GM23338 (cell line): Measurements from ENCODE around the gene UNKL.

ENCODE experiments used
- CREB1 ChIP-seq: fragments of 250-450 bp; sonication (Bioruptor Pico); IDR thresholded peaks from 2 replicates; pipeline ENCODE4 v1.5.0; 2020; ENCODE audit warnings: low read depth, mild to moderate bottlenecking, moderate library complexity
- EZH2 ChIP-seq: fragments of 200-600 bp; sonication (generic); IDR thresholded peaks from one replicate; pipeline ENCODE4 v1.8.0; 2017; ENCODE audit warnings: antibody characterized with exemption, mild to moderate bottlenecking, low read depth; ENCODE audit not compliant: unreplicated experiment
- EZH2phosphoT487 ChIP-seq: fragments of 200-600 bp; sonication (generic); IDR thresholded peaks from one replicate; pipeline ENCODE4 v1.8.1; 2018; ENCODE audit warnings: antibody characterized with exemption; ENCODE audit not compliant: unreplicated experiment
- POLR2AphosphoS5 ChIP-seq: IDR thresholded peaks from 2 replicates; pipeline ENCODE4 v1.6.1; 2016; ENCODE audit warnings: antibody characterized with exemption, low read depth
- TF ChIP-seq, protein P1 (sequence below), 2 experiments: fragments of 200-600 bp in 1 of 2; sonication (generic) in 1 of 2; conservative IDR thresholded peaks; 2 replicates each; pipeline versions ENCODE4 v1.5.1 to v1.6.1; 2016 to 2017; ENCODE audit warnings: antibody characterized with exemption in 2 of 2, low read depth in 2 of 2, mild to moderate bottlenecking in 2 of 2, moderate library complexity in 1 of 2

- TF ChIP-seq, protein P1, sequence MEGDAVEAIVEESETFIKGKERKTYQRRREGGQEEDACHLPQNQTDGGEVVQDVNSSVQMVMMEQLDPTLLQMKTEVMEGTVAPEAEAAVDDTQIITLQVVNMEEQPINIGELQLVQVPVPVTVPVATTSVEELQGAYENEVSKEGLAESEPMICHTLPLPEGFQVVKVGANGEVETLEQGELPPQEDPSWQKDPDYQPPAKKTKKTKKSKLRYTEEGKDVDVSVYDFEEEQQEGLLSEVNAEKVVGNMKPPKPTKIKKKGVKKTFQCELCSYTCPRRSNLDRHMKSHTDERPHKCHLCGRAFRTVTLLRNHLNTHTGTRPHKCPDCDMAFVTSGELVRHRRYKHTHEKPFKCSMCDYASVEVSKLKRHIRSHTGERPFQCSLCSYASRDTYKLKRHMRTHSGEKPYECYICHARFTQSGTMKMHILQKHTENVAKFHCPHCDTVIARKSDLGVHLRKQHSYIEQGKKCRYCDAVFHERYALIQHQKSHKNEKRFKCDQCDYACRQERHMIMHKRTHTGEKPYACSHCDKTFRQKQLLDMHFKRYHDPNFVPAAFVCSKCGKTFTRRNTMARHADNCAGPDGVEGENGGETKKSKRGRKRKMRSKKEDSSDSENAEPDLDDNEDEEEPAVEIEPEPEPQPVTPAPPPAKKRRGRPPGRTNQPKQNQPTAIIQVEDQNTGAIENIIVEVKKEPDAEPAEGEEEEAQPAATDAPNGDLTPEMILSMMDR (conservative IDR thresholded peaks at IDR 0.05; ENCODE audit: low read depth in 2 of 2), result no peak
- TF ChIP-seq POLR2AphosphoS5 (no peak), EZH2 (no peak), CREB1 (CRISPR knock-in tag) (no peak), EZH2phosphoT487 (no peak)
Measured at GRCh38 chr16:1434644-1435592, 20.4 kb upstream of the UNKL start.
